NCI-H2227 (cell line): Measurements from ENCODE around the gene ARSD.
A peak's percentile ranks its signal among the peaks of the same experiment; 100 is the strongest.
"Not testable (repeated sequence)": the region's sequence is repeated elsewhere in the genome, so short reads cannot be mapped to it uniquely, and the experiment has no call there.

Experiments used
- DNase-seq: peaks from one replicate; lab custom pipeline; 2025; ENCODE audit not compliant: unreplicated experiment; lab: John Stamatoyannopoulos, UW

ARSD gene

GRCh38 chrX:2897690-2898623 is 31.2 kb downstream of the ARSD start:
- DNase-seq, result not testable (repeated sequence)

DNA sequence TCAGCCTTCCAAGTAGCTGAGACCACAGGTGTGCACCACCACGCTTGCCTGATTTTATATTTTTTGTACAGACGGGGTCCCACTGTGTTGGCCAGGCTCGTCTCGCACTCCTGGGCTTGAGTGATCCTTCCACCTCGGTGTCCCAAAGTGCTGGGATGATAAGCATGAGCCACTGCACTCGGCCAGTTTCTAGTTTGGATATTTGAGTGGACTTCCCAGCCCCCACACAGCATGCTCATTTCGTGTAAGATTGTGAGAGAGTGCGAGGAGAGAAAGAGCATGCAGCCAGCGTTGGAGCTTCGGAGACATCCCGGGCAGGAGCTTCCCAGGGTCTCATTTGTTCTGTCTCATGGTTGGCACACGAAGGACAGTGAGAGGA is 31.8 kb downstream of the ARSD start:
- no peak for DNase-seq

DNA sequence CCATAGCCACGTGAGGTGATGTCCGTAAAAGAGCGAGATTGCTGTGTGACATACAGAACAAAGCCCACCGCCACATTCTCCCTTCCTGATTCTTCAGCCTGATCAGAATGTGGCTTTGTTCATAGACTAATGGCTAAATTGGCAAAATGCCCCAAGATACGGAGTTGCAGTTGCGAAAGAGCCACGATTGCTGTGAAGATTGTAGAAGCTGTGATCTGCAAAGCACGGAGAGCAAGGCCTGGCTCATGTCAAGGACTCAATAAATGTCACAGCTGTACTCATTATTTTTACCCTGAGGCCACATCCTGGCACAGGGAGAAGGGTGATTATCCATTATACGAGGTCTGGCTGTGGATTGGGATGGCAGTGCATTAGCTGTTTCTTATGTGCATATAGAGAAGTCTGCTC is 34.2 kb downstream of the ARSD start:
- DNase-seq, result peak; percentile 54

DNA sequence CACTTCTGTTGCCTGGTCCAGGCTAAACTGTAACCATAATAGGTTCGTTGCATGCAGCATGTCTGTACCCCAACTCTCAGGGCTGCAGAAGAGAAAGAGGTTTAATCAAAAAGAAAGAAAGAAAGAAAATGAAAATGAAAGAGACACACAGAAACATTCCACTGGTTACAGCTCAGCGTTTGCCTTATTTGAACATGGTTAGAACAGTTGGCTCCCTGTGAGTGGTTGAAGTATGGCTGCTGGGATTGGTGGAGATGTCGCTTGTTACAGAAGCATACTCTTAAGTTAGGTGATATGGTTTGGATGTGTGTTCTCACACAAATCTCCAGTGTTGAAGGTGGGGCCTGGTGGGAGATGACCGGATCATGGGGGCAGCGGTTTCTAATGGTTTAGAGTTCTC is 36.3 kb downstream of the ARSD start:
- no peak for DNase-seq

GRCh38 chrX:2890536-2891460 is 38.3 kb downstream of the ARSD start:
- not testable (repeated sequence) for DNase-seq

GRCh38 chrX:2889706-2890490 is 39.2 kb downstream of the ARSD start:
- peak; percentile 7 for DNase-seq

GRCh38 chrX:2889045-2889605 is 40.0 kb downstream of the ARSD start:
- no peak for DNase-seq

GRCh38 chrX:2888309-2888708 is 40.8 kb downstream of the ARSD start:
- no peak for DNase-seq

GRCh38 chrX:2883770-2884169 is 45.4 kb downstream of the ARSD start:
- no peak for DNase-seq

DNA sequence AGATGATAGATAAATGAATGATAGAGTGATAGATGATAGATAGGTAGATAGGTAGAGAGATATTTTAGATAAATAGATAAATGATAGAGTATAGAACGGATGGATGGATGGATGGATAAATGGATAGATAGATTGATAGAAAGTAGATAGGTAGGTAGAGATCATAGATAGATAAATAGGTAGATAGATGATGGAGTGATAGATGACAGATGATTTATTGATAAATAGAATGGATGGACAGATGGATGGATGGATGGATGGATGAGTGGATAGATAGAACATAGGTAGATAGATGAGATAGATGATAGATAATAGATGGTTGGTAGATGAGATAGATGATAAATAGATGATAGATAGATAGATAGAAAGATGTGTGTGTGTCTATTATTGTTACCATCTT is 49.5 kb downstream of the ARSD start:
- DNase-seq, result no peak

DNA sequence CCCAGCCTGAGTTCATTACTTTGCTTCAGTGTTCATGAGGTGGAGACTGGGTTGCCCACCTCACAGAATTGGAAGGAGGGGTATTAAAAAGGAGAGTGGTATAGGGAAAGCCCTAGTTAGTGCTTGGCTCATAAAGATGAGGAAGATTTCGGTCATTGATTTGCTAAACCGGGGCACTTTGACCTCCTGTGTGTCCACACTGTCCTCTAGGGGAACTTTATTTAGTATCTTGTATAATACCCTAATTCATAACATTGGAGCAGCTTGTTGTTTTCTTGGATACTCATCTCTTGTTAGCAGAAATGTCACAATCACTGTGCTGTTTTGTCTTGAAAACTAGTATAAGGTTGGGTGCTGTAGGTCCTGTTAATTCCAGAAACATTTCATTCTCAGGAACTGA is 50.6 kb downstream of the ARSD start:
- no peak for DNase-seq

DNA sequence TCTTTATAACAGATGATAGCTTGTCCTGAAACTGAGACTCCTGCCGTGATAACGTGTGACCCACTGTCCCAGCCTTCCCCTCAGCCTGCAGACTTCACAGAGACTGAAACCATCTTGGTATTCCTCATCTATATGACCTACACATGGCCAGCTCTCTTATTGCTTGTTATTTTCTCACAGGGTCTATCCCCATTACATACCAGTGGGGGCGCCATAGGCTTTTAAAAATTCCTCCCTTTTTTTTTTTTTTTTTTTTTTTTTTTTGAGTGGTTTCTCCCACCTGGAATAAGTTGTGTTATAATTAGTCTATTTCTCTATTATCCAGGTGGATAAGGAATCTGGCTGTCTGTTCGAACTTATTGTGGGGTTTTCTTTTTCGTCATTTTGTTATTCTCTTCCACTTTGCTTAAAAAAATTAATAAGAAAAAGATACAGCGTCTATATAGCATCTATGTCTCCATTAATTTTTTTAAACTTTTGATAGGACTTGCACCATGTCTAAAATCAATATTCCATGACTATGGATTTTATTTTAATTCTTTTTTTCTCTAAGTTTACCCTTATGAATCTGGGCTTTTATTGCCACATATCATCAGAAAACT is 53.2 kb downstream of the ARSD start:
- DNase-seq, result no peak

DNA sequence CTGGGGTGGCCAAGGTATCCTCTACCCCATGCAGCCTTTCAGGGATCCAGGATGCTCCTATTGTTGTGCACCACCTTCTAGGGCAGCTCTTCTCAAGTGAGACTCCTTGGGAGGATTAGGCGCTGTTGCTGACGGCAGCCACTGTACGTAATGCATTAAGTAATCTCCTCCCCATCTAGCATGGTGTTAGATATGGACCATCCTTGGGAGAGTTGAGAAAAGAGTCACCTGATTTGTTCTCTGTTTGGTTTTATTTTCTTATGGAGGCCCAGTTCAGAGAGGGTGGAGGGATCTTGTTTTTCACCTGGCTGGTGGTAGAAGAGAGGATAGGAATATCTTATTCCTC is 54.0 kb downstream of the ARSD start:
- no peak for DNase-seq

GRCh38 chrX:2874222-2875135 is 54.7 kb downstream of the ARSD start:
- no peak for DNase-seq

GRCh38 chrX:2872671-2873277 is 56.4 kb downstream of the ARSD start:
- DNase-seq, result no peak

DNA sequence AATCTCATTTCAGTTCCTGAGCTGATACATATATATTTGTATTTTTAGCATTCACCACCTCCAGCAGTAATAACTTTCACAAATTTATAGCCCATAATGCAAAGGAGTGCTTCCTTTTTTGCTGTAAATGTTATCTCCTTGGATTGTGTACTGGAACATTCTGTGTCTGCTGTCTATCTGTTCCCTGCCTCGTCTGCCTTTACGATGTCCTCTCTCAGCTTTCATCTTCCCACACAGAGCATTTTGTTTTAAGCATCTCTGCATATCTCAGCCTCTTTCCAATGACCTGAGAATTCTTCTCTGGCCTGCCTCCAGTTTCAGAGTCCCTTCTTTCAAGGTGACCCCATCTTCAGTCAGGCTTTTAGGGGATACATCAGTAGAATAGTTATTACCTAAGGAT is 57.3 kb downstream of the ARSD start:
- DNase-seq, result no peak

DNA sequence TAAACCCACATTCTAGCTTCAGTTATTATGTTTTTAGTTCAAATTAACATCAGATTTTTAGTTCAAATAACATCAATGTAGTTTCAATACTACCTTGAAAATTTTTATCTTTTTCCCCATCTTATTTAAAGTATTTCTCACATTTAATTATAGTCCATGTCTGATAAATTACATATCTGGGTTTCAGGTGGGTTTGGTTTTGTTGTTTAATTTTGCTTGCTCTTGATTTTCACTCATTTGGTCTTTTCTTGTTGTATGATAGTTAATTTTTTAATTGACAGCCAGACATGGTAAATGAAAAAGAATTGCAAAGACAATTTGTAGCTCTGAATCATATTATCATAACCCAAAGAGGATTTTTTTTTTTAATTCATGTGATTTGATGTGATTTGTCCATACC is 58.5 kb downstream of the ARSD start:
- no peak for DNase-seq

GRCh38 chrX:2867206-2867605 is 61.9 kb downstream of the ARSD start:
- no peak for DNase-seq

GRCh38 chrX:2863646-2864045 is 65.5 kb downstream of the ARSD start:
- DNase-seq, result no peak
